Glutamatergic neuron (in vitro differentiated cells): ENCODE measurements around the gene MAPK8. TPM values are rescaled to one million over a fixed set of nuclear protein-coding genes. Genes with fewer than 3 reads are reported as not detected.

Experiments used
- DNase-seq: peaks from one replicate; pipeline ENCODE4 v3.0.0; 2022
- H3K27ac Mint-ChIP-seq: one replicate; pipeline ENCODE4 v1.8.0; 2020; ENCODE audit warnings: mild to moderate bottlenecking, mixed read lengths, inconsistent platforms; ENCODE audit not compliant: unreplicated experiment
- H3K27me3 Mint-ChIP-seq: one replicate; pipeline ENCODE4 v1.8.0; 2020; ENCODE audit warnings: mild to moderate bottlenecking, moderate library complexity, mixed read lengths, inconsistent platforms; ENCODE audit not compliant: unreplicated experiment
- H3K36me3 Mint-ChIP-seq: one replicate; pipeline ENCODE4 v1.8.0; 2020; ENCODE audit warnings: mild to moderate bottlenecking, mixed read lengths, inconsistent platforms; ENCODE audit not compliant: unreplicated experiment
- H3K4me1 Mint-ChIP-seq: one replicate; pipeline ENCODE4 v1.8.0; 2020; ENCODE audit warnings: mild to moderate bottlenecking, low read depth, mixed read lengths, inconsistent platforms; ENCODE audit not compliant: unreplicated experiment
- H3K4me3 Mint-ChIP-seq: one replicate; pipeline ENCODE4 v1.8.0; 2020; ENCODE audit warnings: mild to moderate bottlenecking, mixed read lengths, inconsistent platforms; ENCODE audit not compliant: unreplicated experiment
- H3K9me3 Mint-ChIP-seq: one replicate; pipeline ENCODE4 v1.8.0; 2020; ENCODE audit warnings: mild to moderate bottlenecking, moderate library complexity, mixed read lengths, inconsistent platforms; ENCODE audit not compliant: unreplicated experiment
- total RNA-seq: library from RNA; stranded (reverse); fragmentation: NEBNext Ultra II Directional; extraction: Animal tissue kit (Norgen Biotek cat#: 25700); gene quantifications from one replicate; pipeline ENCODE4 v1.2.1, GENCODE V29; 2021; ENCODE audit not compliant: unreplicated experiment
- TF ChIP-seq, protein P1 (sequence below): fragments of 200-600 bp; sonication (generic); IDR thresholded peaks from one replicate; pipeline ENCODE4 v1.5.0; 2021; ENCODE audit not compliant: partially characterized antibody, unreplicated experiment

Gene MAPK8
- total RNA-seq, 1 donor from 2014 or later: 317 TPM

DNA sequence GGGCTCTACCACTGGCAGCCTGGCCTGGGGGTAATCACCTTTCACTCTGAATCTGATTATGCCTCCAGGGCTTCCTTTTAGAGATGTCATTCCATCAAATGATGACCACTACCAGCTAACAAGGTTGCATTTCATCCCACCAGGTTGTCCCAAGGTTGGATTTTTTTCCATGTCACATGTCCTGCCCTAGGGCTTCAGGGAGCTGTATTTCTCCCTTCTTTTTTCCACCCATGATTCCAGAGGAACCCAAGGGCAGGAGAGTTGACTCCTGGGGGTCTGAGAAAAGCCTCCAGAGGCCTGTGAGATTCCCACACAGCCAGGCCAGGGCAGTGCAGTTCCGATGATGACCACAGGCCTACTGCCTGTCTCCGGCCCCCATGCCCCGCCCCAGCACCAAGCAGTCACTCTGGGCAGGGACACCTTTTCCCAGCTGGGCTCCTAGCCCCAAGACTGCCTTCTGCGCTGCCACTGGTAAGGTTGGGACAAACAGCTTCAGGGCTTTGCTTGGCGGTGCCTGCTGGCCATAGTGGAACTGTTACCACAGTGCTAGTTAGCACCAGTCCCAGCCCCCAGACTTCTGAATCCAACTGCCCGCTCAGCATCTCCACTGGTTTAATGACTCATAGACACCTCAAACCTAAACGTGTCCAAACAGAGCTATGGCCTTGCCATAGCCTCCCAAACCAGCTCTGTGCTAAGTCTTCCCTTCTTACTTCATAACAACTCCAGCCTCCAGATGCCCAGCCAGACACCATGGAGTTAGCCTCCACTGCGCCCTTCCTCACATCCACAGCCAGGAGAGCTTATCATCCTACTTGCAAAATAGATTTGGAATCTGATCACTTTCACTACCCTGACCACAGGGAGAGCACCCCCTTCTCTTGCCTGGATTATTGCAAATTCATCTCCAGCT lies 164.7 kb downstream of the MAPK8 start:
- peaks cover 10% of the 10 kb centered on the region for H3K4me1 Mint-ChIP-seq
- no peaks in the 10 kb centered on the region for H3K36me3 Mint-ChIP-seq
- no peak for DNase-seq
- no peak overlapping the region for H3K27ac Mint-ChIP-seq
- TF ChIP-seq, protein P1, sequence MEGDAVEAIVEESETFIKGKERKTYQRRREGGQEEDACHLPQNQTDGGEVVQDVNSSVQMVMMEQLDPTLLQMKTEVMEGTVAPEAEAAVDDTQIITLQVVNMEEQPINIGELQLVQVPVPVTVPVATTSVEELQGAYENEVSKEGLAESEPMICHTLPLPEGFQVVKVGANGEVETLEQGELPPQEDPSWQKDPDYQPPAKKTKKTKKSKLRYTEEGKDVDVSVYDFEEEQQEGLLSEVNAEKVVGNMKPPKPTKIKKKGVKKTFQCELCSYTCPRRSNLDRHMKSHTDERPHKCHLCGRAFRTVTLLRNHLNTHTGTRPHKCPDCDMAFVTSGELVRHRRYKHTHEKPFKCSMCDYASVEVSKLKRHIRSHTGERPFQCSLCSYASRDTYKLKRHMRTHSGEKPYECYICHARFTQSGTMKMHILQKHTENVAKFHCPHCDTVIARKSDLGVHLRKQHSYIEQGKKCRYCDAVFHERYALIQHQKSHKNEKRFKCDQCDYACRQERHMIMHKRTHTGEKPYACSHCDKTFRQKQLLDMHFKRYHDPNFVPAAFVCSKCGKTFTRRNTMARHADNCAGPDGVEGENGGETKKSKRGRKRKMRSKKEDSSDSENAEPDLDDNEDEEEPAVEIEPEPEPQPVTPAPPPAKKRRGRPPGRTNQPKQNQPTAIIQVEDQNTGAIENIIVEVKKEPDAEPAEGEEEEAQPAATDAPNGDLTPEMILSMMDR: no peak
- peaks cover 9% of the 10 kb centered on the region for H3K27me3 Mint-ChIP-seq
- peaks cover 12% of the 10 kb centered on the region for H3K9me3 Mint-ChIP-seq
- H3K4me3 Mint-ChIP-seq: no peak overlapping the region

DNA sequence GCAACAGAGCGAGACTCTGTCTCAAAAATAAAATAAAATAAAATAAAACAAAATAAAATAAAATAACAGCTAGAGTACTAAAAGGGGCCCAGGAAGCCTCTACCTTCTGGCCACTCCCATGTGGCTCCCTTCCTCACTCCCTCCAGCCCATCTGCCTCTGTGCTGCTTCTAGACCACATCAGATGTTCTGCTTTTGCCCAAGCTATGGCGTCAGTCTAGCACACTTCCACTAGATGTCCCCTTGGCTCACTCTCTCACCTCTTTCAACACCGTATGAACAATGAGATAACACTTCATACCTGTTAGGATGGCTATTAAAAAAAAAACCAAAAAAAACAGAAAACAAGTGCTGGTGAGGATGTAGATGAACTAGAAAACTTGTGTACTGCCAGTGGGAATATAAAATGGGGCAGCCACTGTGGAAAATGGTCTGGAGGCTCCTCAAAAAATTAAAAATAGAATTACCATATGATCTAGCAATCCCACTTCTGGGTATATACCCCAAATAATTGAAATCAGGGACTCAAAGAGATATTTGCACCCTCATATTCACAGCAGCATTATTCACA lies 166.1 kb downstream of the MAPK8 start:
- Mint-ChIP-seq H3K27me3 (peaks cover 9% of the 10 kb centered on the region), H3K9me3 (peaks cover 12% of the 10 kb centered on the region), H3K4me3 (no peak overlapping the region), H3K36me3 (no peaks in the 10 kb centered on the region), H3K27ac (no peak overlapping the region), H3K4me1 (peaks cover 14% of the 10 kb centered on the region)
- TF ChIP-seq, protein P1: no peak
- no peak for DNase-seq

DNA sequence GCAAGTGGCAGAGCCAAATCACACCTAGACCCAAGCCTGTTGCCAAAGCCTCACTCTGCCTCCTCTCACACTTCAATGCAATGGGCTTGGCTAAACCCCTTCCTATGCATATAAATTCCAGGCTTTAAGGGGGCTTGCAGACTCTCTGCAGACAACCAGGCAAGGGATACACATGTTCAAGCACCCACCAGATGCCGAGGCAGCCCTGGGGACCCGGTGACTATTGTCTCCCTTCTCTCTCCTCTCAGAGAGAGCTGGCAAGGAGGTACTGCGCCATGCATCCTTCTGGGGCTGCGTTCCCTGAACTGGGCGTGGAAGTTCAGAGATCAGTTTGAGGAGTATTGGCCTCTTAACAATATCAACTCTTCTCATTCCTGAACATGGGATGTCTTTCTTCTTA lies 167.2 kb downstream of the MAPK8 start:
- TF ChIP-seq, protein P1: no peak
- H3K27ac Mint-ChIP-seq: no peak overlapping the region
- no peaks in the 10 kb centered on the region for H3K36me3 Mint-ChIP-seq
- no peak for DNase-seq
- H3K4me3 Mint-ChIP-seq: no peak overlapping the region
- peaks cover 14% of the 10 kb centered on the region for H3K4me1 Mint-ChIP-seq
- H3K9me3 Mint-ChIP-seq: peaks cover 12% of the 10 kb centered on the region
- peaks cover 9% of the 10 kb centered on the region for H3K27me3 Mint-ChIP-seq

DNA sequence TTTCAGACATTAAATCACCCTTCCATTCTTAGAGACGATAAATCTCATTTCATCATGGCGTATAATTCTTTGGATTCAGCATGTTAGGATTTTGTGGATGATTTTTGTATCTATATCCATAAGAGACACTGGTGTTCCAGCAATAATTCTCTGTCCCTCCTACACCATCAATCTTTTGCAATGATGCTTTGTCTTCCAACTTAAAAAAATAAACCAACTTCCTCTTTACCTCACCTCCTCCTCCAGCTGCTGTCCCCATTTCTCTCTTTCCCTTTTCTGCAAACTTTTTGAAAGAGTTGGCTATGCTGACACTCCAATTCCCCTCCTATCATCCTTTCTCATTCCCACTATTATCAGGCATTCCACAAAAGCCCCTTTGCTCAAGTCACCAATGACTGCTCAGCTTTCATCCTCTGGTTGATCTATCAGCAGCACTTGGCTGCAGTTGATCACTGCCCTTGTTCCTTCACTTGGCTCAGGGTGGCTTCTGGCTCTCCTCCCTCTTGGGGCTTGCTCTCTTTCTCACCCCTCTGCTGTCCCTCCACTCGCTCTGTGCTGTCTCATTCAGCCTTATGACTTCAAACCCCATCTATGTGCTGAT lies 168.4 kb downstream of the MAPK8 start:
- H3K9me3 Mint-ChIP-seq: peaks cover 13% of the 10 kb centered on the region
- TF ChIP-seq, protein P1: no peak
- no peak overlapping the region for H3K27ac Mint-ChIP-seq
- peaks cover 9% of the 10 kb centered on the region for H3K27me3 Mint-ChIP-seq
- no peaks in the 10 kb centered on the region for H3K36me3 Mint-ChIP-seq
- H3K4me1 Mint-ChIP-seq: peaks cover 16% of the 10 kb centered on the region
- H3K4me3 Mint-ChIP-seq: no peak overlapping the region
- no peak for DNase-seq

DNA sequence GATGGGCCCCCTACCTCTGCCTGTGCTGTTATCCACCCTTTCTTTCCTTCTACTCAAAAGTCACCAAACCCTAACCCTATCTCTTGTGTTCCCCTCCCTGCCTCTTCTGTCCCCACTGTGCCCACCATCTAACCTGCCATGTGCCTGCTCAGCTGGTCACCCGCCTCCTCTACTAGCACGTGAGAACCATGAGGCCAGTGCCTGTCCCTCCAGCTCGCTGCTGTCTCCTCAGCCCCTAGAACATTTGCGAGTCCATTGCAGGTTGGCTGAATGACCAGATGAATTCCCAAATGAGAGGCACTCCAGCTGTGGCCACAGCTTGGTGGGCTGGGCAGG lies 169.4 kb downstream of the MAPK8 start:
- peaks cover 13% of the 10 kb centered on the region for H3K9me3 Mint-ChIP-seq
- no peaks in the 10 kb centered on the region for H3K36me3 Mint-ChIP-seq
- no peak overlapping the region for H3K4me3 Mint-ChIP-seq
- H3K27ac Mint-ChIP-seq: no peak overlapping the region
- TF ChIP-seq, protein P1: no peak
- DNase-seq: no peak
- peaks cover 23% of the 10 kb centered on the region for H3K4me1 Mint-ChIP-seq
- peaks cover 9% of the 10 kb centered on the region for H3K27me3 Mint-ChIP-seq
